Endothelial cell of umbilical vein (primary cell): ENCODE data around the gene VASH2. TPM values are rescaled to one million over a fixed set of nuclear protein-coding genes. Genes with fewer than 3 reads are reported as not detected.

Experiments
- BruUV-seq: library from RNA; stranded (reverse); fragments of 400-500 nt; replicated peaks from 2 replicates; lab custom pipeline; 2021; lab: Mats Ljungman, UMichigan
- CTCF ChIA-PET: fragments of 300-600, 350-600 bp; sonication (Branson Sonifier 250); formaldehyde crosslinking; loops from one replicate; lab custom pipeline; 2021; ENCODE audit warnings: antibody characterized with exemption, inconsistent platforms; lab: Charles Lee
- POLR2A ChIA-PET: fragments of 300-600, 350-600 bp; sonication (Branson Sonifier 250); formaldehyde crosslinking; loops from one replicate; lab custom pipeline; 2021; ENCODE audit warnings: antibody characterized with exemption, inconsistent platforms; lab: Charles Lee
- DNase-seq: peaks from one replicate; pipeline ENCODE4 v3.0.0-alpha.2; 2011; ENCODE audit warnings: low read depth, low spot score
- FAIRE-seq: peaks from 2 replicates; lab custom pipeline; 2011; peaks lifted over from hg19 to GRCh38; lab: Jason Lieb, UNC
- H2AFZ ChIP-seq: 2 replicates; pipeline ENCODE4 v1.6.0; 2012; ENCODE audit warnings: low read depth, low read length, control low read depth, inconsistent platforms
- H3K27ac ChIP-seq: 2 replicates; pipeline ENCODE4 v1.5.1; 2011; ENCODE audit warnings: low read depth, mild to moderate bottlenecking, control low read depth, low read length, moderate library complexity; ENCODE audit not compliant: insufficient read depth
- H3K27me3 ChIP-seq, 2 experiments: 2 replicates each; pipeline versions ENCODE4 v1.6.0 to v1.6.1; 2011; ENCODE audit warnings: low read length in 2 of 2, mixed read lengths in 1 of 2; ENCODE audit not compliant: control insufficient read depth in 2 of 2, insufficient read depth in 2 of 2
- H3K36me3 ChIP-seq, 2 experiments: 2 replicates in 1 of 2; 3 replicates in 1 of 2; pipeline ENCODE4 v1.5.1; 2011; ENCODE audit warnings: low read length in 2 of 2, mild to moderate bottlenecking in 1 of 2, moderate library complexity in 1 of 2; ENCODE audit not compliant: control insufficient read depth in 2 of 2, insufficient read depth in 2 of 2; ENCODE audit errors: extremely low read depth in 1 of 2
- H3K4me1 ChIP-seq: 3 replicates; pipeline ENCODE4 v1.5.1; 2011; ENCODE audit warnings: mild to moderate bottlenecking, low read length; ENCODE audit not compliant: control insufficient read depth, insufficient read depth; ENCODE audit errors: extremely low read depth
- H3K4me2 ChIP-seq: 2 replicates; pipeline ENCODE4 v1.6.1; 2011; ENCODE audit warnings: low read length, control low read depth, mixed read lengths; ENCODE audit not compliant: insufficient read depth
- H3K4me3 ChIP-seq, 3 experiments: fragments of 200-600 bp in 1 of 3; sonication (generic), shearing (Covaris generic) in 1 of 3; replicated peaks in 1 of 3; 2 replicates each; pipeline ENCODE4 v1.5.1; 2011 to 2016; ENCODE audit warnings: control low read depth in 3 of 3, low read length in 3 of 3, mild to moderate bottlenecking in 2 of 3, inconsistent platforms in 1 of 3, low read depth in 1 of 3, moderate library complexity in 1 of 3; ENCODE audit not compliant: insufficient read depth in 1 of 3
- H3K79me2 ChIP-seq: 2 replicates; pipeline ENCODE4 v1.6.0; 2012; ENCODE audit warnings: low read length, inconsistent platforms; ENCODE audit not compliant: control insufficient read depth, insufficient read depth
- H3K9ac ChIP-seq: replicated peaks from 2 replicates; pipeline ENCODE3; 2011; ENCODE audit warnings: low read length, control low read depth; ENCODE audit not compliant: insufficient read depth; ENCODE audit errors: extremely low read depth
- H3K9me1 ChIP-seq: replicated peaks from 3 replicates; pipeline ENCODE4 v1.6.0; 2011; ENCODE audit warnings: mild to moderate bottlenecking, low read length; ENCODE audit not compliant: control insufficient read depth, insufficient read depth; ENCODE audit errors: extremely low read depth
- H3K9me3 ChIP-seq: replicated peaks from 2 replicates; pipeline ENCODE4 v1.5.1; 2012; ENCODE audit warnings: low read length, inconsistent platforms; ENCODE audit not compliant: control insufficient read depth, insufficient read depth
- H4K20me1 ChIP-seq: replicated peaks from 2 replicates; pipeline ENCODE3; 2011; ENCODE audit warnings: mild to moderate bottlenecking, low read length; ENCODE audit not compliant: control insufficient read depth, insufficient read depth; ENCODE audit errors: extremely low read depth
- CTCF ChIP-seq, 2 donors: IDR thresholded peaks; 1 replicate in 1 of 2; 2 replicates in 1 of 2; pipeline ENCODE4 v1.5.1; 2011; ENCODE audit warnings: low read length in 2 of 2, mild to moderate bottlenecking in 2 of 2, moderate library complexity in 2 of 2, control low read depth in 1 of 2, inconsistent platforms in 1 of 2, low read depth in 1 of 2; ENCODE audit not compliant: insufficient read depth in 1 of 2; ENCODE audit errors: extremely low read depth in 1 of 2
- EZH2 ChIP-seq: IDR thresholded peaks from 2 replicates; pipeline ENCODE4 v1.6.1; 2012; ENCODE audit warnings: borderline replicate concordance, low read depth, mild to moderate bottlenecking, moderate library complexity, low read length, inconsistent platforms; ENCODE audit not compliant: severe bottlenecking
- FOS ChIP-seq: IDR thresholded peaks from 2 replicates; pipeline ENCODE4 v1.6.1; 2011; ENCODE audit warnings: mild to moderate bottlenecking, low read length, moderate library complexity, borderline replicate concordance; ENCODE audit not compliant: insufficient read depth
- GATA2 ChIP-seq: IDR thresholded peaks from 2 replicates; pipeline ENCODE4 v1.7.0; 2011; ENCODE audit warnings: low read depth, mild to moderate bottlenecking, moderate library complexity, mixed read lengths, low read length; ENCODE audit not compliant: insufficient read length, insufficient read depth
- JUN ChIP-seq: IDR thresholded peaks from 2 replicates; pipeline ENCODE4 v1.6.1; 2011; ENCODE audit warnings: borderline replicate concordance, low read depth; ENCODE audit not compliant: insufficient read length, insufficient read depth
- MYC ChIP-seq: IDR thresholded peaks from one replicate; pipeline ENCODE4 v1.6.1; 2011; ENCODE audit warnings: mild to moderate bottlenecking, low read depth, low read length
- POLR2A ChIP-seq: IDR thresholded peaks from 2 replicates; pipeline ENCODE4 v1.6.1; 2012; ENCODE audit warnings: low read depth, mild to moderate bottlenecking, control low read depth, low read length
- POLR2AphosphoS5 ChIP-seq: IDR thresholded peaks from 2 replicates; pipeline ENCODE4 v1.6.1; 2012; ENCODE audit warnings: low read depth, mild to moderate bottlenecking, control low read depth, low read length, moderate library complexity; ENCODE audit not compliant: insufficient read depth
- dilution Hi-C: fragments of 300-500 bp; cut with MboI; formaldehyde crosslinking; loops from one replicate; pipeline ENCODE4 v1.15.0; 2019; ENCODE audit warnings: low sequenced_read_pairs; ENCODE audit not compliant: extremely low pct_ligation_motif_present
- intact Hi-C: fragments of 100-400 bp; cut with micrococcal nuclease; formaldehyde crosslinking; loops from one replicate; pipeline ENCODE4 v1.10.0; 2022
- polyA plus RNA-seq, 4 experiments: library from polyadenylated mRNA; depleted of rRNA in 3 of 4; stranded (reverse) in 3 of 4; unstranded in 1 of 4; fragments of >200 nt; gene quantifications; 2 replicates each; pipeline versions ENCODE4 v1.2.1 to v1.2.3, GENCODE V29; 2011 to 2012; ENCODE audit warnings: missing spikeins in 1 of 4
- total RNA-seq: library from RNA; stranded (reverse); gene quantifications from 2 replicates; pipeline ENCODE4 v1.2.3, GENCODE V29; 2021
- TF ChIP-seq, protein P1 (sequence below): IDR thresholded peaks from 2 replicates; pipeline ENCODE4 v1.6.1; 2011; ENCODE audit not compliant: insufficient read depth, insufficient read length

Gene VASH2
- total and polyA plus RNA-seq, 2 donors (not counting 3 experiments of a cell fraction or from before 2014, with no cell fraction given) = 0.70 to 2.9 TPM

- no peaks in the 10 kb centered on the region for H3K9me3 ChIP-seq
- ChIA-PET POLR2A (no interaction called here), CTCF (no interaction called here)
- H3K27me3 ChIP-seq = peaks cover 9 to 24% of the 10 kb centered on the region in 2 experiments
- dilution Hi-C loops = no loop called here
- no peak overlapping the region for H3K4me2 ChIP-seq
- no peaks in the 10 kb centered on the region for H3K36me3 ChIP-seq
- H3K4me1 ChIP-seq = no peaks in the 10 kb centered on the region
- H3K4me3 ChIP-seq = no peak overlapping the region
- no peaks in the 10 kb centered on the region for H4K20me1 ChIP-seq
- DNase-seq (no peak), FAIRE-seq (no peak)
- no peak overlapping the region for H2AFZ ChIP-seq
- no peaks in the 10 kb centered on the region for H3K79me2 ChIP-seq
- H3K9ac ChIP-seq = no peak overlapping the region
- no peaks in the 10 kb centered on the region for H3K9me1 ChIP-seq
- BruUV-seq = no TSS peak
- intact Hi-C loops = no loop called here
- TF ChIP-seq POLR2A (no peak), MYC (no peak), GATA2 (no peak), CTCF (IDR thresholded peaks at IDR 0.05; ENCODE audit: extremely low read depth in 1 of 2, insufficient read depth in 1 of 2, low read depth in 1 of 2, low read length in 2 of 2) (no peak), EZH2 (no peak), JUN (no peak), POLR2AphosphoS5 (no peak), FOS (no peak)
- TF ChIP-seq, protein P1, sequence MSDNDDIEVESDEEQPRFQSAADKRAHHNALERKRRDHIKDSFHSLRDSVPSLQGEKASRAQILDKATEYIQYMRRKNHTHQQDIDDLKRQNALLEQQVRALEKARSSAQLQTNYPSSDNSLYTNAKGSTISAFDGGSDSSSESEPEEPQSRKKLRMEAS = no peak
- no peak overlapping the region for H3K27ac ChIP-seq
Observed at GRCh38 chr1:212942679-212943392, 7.5 kb upstream of the VASH2 start.
